ENCODE results near the gene UNC13B. TPM values are rescaled to one million over a fixed set of nuclear protein-coding genes. Genes with fewer than 3 reads are reported as not detected.

UNC13B gene
- total RNA-seq, 1 experiment from 2014 or later, result 49.3 TPM

DNA sequence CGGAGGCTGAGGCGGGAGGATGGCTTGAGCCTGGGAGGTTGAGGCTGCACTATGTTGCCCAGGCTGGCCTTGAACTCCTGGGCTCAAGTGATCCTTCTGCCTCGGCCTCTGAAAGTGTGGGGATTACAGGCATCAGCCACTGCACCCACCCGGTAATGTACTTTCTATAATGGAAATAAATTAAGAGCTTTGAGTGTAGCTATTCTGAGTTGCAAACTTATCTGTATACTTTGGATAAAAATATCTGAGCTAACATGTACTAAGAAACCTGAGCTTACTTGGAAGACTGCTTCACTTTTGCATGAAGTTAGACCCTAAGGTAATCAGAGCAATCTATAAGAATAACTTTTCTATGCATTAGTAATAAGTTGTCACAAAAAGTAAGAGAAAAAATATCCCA lies 50.0 kb downstream of the UNC13B start (continued):
- TF ChIP-seq, protein P1, sequence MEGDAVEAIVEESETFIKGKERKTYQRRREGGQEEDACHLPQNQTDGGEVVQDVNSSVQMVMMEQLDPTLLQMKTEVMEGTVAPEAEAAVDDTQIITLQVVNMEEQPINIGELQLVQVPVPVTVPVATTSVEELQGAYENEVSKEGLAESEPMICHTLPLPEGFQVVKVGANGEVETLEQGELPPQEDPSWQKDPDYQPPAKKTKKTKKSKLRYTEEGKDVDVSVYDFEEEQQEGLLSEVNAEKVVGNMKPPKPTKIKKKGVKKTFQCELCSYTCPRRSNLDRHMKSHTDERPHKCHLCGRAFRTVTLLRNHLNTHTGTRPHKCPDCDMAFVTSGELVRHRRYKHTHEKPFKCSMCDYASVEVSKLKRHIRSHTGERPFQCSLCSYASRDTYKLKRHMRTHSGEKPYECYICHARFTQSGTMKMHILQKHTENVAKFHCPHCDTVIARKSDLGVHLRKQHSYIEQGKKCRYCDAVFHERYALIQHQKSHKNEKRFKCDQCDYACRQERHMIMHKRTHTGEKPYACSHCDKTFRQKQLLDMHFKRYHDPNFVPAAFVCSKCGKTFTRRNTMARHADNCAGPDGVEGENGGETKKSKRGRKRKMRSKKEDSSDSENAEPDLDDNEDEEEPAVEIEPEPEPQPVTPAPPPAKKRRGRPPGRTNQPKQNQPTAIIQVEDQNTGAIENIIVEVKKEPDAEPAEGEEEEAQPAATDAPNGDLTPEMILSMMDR (IDR thresholded peaks at IDR 0.05), result no peak
- no peak for TF ChIP-seq ZNF317 (CRISPR knock-in tag; IDR thresholded peaks at IDR 0.05; ENCODE audit: borderline replicate concordance, low read depth)
- no peak for TF ChIP-seq ATF1 (CRISPR knock-in tag; IDR thresholded peaks at IDR 0.05)
- TF ChIP-seq ELF4 (CRISPR knock-in tag; IDR thresholded peaks at IDR 0.05; ENCODE audit: low read depth), result no peak
- TF ChIP-seq, protein P2, sequence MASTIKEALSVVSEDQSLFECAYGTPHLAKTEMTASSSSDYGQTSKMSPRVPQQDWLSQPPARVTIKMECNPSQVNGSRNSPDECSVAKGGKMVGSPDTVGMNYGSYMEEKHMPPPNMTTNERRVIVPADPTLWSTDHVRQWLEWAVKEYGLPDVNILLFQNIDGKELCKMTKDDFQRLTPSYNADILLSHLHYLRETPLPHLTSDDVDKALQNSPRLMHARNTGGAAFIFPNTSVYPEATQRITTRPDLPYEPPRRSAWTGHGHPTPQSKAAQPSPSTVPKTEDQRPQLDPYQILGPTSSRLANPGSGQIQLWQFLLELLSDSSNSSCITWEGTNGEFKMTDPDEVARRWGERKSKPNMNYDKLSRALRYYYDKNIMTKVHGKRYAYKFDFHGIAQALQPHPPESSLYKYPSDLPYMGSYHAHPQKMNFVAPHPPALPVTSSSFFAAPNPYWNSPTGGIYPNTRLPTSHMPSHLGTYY (CRISPR knock-in tag; IDR thresholded peaks at IDR 0.05), result no peak
- no peak for TF ChIP-seq TP53 (CRISPR knock-in tag; IDR thresholded peaks at IDR 0.05)
- no peak for TF ChIP-seq OVOL2 (CRISPR knock-in tag; IDR thresholded peaks at IDR 0.05; ENCODE audit: borderline replicate concordance)
- TF ChIP-seq FOXP1 (CRISPR knock-in tag; IDR thresholded peaks at IDR 0.05; ENCODE audit: borderline replicate concordance), result no peak

DNA sequence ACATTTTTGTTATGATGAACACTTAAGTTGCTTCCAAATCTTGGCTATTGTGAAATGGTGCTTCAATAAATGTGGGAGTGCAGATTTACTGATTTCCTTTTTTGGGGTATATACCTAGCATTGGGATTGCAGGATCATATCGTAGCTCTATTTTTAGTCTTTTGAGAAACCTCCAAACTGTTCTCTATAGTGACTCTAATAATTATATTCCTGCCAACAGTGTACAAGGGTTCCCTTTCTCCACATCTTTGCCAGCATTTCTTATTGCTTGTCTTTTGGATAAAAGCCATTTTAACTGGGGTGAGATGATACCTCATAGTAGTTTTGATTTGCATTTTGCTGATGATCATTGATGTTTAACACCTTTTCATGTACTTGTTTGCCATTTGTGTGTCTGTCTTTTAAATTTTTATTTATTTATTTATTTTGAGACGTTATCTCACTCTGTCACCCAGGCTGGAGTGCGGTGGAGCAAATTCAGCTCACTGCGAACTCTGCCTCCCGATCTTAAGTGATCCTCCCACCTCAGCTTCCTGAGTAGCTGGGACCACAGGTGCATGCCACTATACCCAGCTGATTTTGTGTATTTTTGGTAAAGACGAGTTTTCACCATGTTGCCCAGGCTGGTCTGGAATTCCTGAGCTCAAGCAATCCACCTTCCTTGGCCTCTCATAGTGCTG lies 59.0 kb downstream of the UNC13B start:
- ATAC-seq, result no peak
- Mint-ChIP-seq H3K27me3 (ENCODE audit: low read depth) (no peaks in the 10 kb centered on the region), H3K9me3 (peaks cover 26% of the 10 kb centered on the region), H3K36me3 (no peaks in the 10 kb centered on the region), H3K4me3 (no peak overlapping the region), H3K27ac (no peak overlapping the region), H3K4me1 (no peaks in the 10 kb centered on the region)
- TF ChIP-seq, protein P3, sequence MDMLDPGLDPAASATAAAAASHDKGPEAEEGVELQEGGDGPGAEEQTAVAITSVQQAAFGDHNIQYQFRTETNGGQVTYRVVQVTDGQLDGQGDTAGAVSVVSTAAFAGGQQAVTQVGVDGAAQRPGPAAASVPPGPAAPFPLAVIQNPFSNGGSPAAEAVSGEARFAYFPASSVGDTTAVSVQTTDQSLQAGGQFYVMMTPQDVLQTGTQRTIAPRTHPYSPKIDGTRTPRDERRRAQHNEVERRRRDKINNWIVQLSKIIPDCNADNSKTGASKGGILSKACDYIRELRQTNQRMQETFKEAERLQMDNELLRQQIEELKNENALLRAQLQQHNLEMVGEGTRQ (CRISPR knock-in tag; IDR thresholded peaks at IDR 0.05), result no peak
- TF ChIP-seq, protein P4, sequence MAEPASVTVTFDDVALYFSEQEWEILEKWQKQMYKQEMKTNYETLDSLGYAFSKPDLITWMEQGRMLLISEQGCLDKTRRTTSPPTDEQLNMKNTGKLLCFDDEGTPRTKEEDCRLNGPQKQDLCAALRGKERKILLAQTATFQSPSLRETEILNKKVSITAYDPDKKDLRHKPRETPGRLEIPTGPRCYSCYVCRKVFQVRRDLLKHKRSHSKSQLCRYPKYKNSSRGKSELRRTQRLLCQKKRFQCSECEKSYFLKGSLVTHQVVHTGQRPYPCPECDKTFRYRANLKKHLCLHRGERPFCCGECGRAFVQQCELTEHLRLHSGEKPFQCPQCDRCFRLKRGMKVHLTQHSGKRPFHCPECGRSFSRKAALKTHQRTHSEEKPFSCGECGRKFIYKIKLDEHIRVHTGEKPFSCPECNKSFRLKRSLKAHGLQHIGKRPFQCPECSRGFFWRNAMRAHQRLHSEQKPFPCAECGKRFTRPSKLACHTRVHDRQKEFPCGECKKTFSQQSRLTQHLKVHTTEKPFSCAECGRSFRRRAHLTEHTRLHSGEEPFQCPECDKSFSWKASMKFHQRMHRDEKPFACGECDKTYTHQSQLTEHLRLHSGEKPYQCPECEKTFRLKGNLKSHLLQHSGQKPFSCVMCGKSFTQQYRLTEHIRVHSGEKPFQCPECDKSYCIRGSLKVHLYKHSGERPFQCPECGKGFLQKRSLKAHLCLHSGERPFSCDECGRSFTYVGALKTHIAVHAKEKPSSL (CRISPR knock-in tag; conservative IDR thresholded peaks at IDR 0.05), result no peak
- no peak for TF ChIP-seq NFE2L1 (CRISPR knock-in tag; IDR thresholded peaks at IDR 0.05)
- no peak for TF ChIP-seq IRF2 (CRISPR knock-in tag; IDR thresholded peaks at IDR 0.05; ENCODE audit: borderline replicate concordance, low read depth)
- no peak for TF ChIP-seq ESRRA (CRISPR knock-in tag; IDR thresholded peaks at IDR 0.05; ENCODE audit: borderline replicate concordance)
- TF ChIP-seq, protein P5, sequence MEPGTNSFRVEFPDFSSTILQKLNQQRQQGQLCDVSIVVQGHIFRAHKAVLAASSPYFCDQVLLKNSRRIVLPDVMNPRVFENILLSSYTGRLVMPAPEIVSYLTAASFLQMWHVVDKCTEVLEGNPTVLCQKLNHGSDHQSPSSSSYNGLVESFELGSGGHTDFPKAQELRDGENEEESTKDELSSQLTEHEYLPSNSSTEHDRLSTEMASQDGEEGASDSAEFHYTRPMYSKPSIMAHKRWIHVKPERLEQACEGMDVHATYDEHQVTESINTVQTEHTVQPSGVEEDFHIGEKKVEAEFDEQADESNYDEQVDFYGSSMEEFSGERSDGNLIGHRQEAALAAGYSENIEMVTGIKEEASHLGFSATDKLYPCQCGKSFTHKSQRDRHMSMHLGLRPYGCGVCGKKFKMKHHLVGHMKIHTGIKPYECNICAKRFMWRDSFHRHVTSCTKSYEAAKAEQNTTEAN (CRISPR knock-in tag; IDR thresholded peaks at IDR 0.05), result no peak
- no peak for TF ChIP-seq FOXP1 (CRISPR knock-in tag; IDR thresholded peaks at IDR 0.05; ENCODE audit: borderline replicate concordance)
- no peak for TF ChIP-seq SOX15 (CRISPR knock-in tag; IDR thresholded peaks at IDR 0.05)
- TF ChIP-seq, protein P6, sequence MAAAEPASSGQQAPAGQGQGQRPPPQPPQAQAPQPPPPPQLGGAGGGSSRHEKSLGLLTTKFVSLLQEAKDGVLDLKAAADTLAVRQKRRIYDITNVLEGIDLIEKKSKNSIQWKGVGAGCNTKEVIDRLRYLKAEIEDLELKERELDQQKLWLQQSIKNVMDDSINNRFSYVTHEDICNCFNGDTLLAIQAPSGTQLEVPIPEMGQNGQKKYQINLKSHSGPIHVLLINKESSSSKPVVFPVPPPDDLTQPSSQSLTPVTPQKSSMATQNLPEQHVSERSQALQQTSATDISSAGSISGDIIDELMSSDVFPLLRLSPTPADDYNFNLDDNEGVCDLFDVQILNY (CRISPR knock-in tag; IDR thresholded peaks at IDR 0.05), result no peak
- ChIA-PET POLR2A (no interaction called here), CTCF (no interaction called here)
- DNase-seq (ENCODE audit: low spot score), result no peak
